A673 (cell line): ENCODE measurements around the gene SORBS2. TPM values are rescaled to one million over a fixed set of nuclear protein-coding genes. Genes with fewer than 3 reads are reported as not detected.

Experiments used
- BruUV-seq: library from RNA; stranded (reverse); fragments of 400-500 nt; replicated peaks from 2 replicates; lab custom pipeline; 2021; lab: Mats Ljungman, UMichigan
- CTCF ChIA-PET: fragments of 300-600 bp; sonication (Branson Sonifier 250); formaldehyde crosslinking; loops from one replicate; lab custom pipeline; 2022; ENCODE audit warnings: antibody characterized with exemption; lab: Charles Lee
- POLR2A ChIA-PET: fragments of 300-600 bp; sonication (Branson Sonifier 250); formaldehyde crosslinking; loops from one replicate; lab custom pipeline; 2022; ENCODE audit warnings: antibody characterized with exemption; ENCODE audit not compliant: low non-redundant PET; lab: Charles Lee
- DNase-seq: peaks from one replicate; pipeline ENCODE4 v3.0.0-alpha.2; 2015; ENCODE audit warnings: low spot score
- H3K27ac ChIP-seq: fragments of 200-600 bp; sonication (generic); 2 replicates; pipeline ENCODE4 v1.5.1; 2016; ENCODE audit warnings: mixed run types, low read depth, mild to moderate bottlenecking, mixed read lengths, antibody characterized with exemption, low read length; ENCODE audit not compliant: poor library complexity, severe bottlenecking
- H3K27me3 ChIP-seq: fragments of 200-600 bp; sonication (generic); replicated peaks from 2 replicates; pipeline ENCODE4 v1.6.1; 2017; ENCODE audit warnings: mixed run types, low read depth, mild to moderate bottlenecking, mixed read lengths, antibody characterized with exemption, low read length; ENCODE audit not compliant: insufficient read depth, poor library complexity
- H3K36me3 ChIP-seq: fragments of 200-600 bp; sonication (generic); 2 replicates; pipeline ENCODE4 v1.6.1; 2016; ENCODE audit warnings: mixed run types, mild to moderate bottlenecking, mixed read lengths, antibody characterized with exemption, low read length; ENCODE audit not compliant: insufficient read depth, poor library complexity, severe bottlenecking
- H3K4me1 ChIP-seq: fragments of 200-600 bp; sonication (generic); 2 replicates; pipeline ENCODE4 v1.6.1; 2017; ENCODE audit warnings: mixed run types, mild to moderate bottlenecking, mixed read lengths, antibody characterized with exemption, low read length; ENCODE audit not compliant: insufficient read depth, poor library complexity, severe bottlenecking
- H3K4me3 ChIP-seq: fragments of 200-600 bp; sonication (generic); 2 replicates; pipeline ENCODE4 v1.5.1; 2016; ENCODE audit warnings: low read depth, mixed run types, mild to moderate bottlenecking, mixed read lengths, low read length; ENCODE audit not compliant: poor library complexity, severe bottlenecking
- H3K9me3 ChIP-seq: fragments of 200-600 bp; sonication (generic); 2 replicates; pipeline ENCODE4 v1.6.1; 2016; ENCODE audit warnings: mixed run types, low read depth, mild to moderate bottlenecking, mixed read lengths, antibody characterized with exemption, low read length; ENCODE audit not compliant: poor library complexity, severe bottlenecking
- EZH2 ChIP-seq: fragments of 200-600 bp; sonication (generic); IDR thresholded peaks from 2 replicates; pipeline ENCODE4 v1.6.1; 2017; ENCODE audit warnings: borderline replicate concordance, low read depth, mild to moderate bottlenecking, mixed read lengths, antibody characterized with exemption, low read length; ENCODE audit not compliant: poor library complexity, severe bottlenecking
- intact Hi-C: fragments of 100-400 bp; cut with micrococcal nuclease; formaldehyde crosslinking; loops from one replicate; pipeline ENCODE4 v1.10.0; 2022; ENCODE audit not compliant: unreplicated experiment
- total RNA-seq: library from RNA; stranded (reverse); gene quantifications from 2 replicates; pipeline ENCODE4 v1.2.3, GENCODE V29; 2021
- TF ChIP-seq, protein P1 (sequence below): fragments of 300-800, 200-600 bp; sonication (generic); conservative IDR thresholded peaks from 2 replicates; pipeline ENCODE4 v1.5.1; 2017; ENCODE audit warnings: low read depth, mild to moderate bottlenecking, antibody characterized with exemption, low read length, moderate library complexity, mixed read lengths

Gene SORBS2
- total RNA-seq, 1 experiment from 2014 or later: not detected

DNA sequence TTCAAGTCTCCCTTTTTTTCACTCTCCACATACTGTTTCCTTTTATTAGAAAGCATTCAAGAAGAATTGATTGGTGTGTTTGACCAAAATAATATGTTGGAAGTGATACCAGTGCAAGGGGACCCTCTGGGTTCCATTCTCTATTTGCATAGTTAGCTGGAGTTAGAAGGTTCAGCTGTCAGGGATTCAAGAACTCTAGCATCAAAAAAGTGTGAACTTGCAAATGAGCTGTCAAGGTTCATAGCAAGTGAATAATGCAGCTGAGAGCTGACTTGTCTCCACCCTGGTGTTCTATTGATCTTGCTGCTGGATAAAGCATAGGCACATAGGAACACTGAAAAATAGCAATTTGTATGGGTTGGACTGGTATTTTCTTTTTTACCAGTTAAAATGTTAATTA, 73.2 kb downstream of the SORBS2 start:
- H3K4me3 ChIP-seq: no peak overlapping the region
- BruUV-seq: no TSS peak
- no peak for TF ChIP-seq EZH2
- TF ChIP-seq, protein P1, sequence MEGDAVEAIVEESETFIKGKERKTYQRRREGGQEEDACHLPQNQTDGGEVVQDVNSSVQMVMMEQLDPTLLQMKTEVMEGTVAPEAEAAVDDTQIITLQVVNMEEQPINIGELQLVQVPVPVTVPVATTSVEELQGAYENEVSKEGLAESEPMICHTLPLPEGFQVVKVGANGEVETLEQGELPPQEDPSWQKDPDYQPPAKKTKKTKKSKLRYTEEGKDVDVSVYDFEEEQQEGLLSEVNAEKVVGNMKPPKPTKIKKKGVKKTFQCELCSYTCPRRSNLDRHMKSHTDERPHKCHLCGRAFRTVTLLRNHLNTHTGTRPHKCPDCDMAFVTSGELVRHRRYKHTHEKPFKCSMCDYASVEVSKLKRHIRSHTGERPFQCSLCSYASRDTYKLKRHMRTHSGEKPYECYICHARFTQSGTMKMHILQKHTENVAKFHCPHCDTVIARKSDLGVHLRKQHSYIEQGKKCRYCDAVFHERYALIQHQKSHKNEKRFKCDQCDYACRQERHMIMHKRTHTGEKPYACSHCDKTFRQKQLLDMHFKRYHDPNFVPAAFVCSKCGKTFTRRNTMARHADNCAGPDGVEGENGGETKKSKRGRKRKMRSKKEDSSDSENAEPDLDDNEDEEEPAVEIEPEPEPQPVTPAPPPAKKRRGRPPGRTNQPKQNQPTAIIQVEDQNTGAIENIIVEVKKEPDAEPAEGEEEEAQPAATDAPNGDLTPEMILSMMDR: no peak
- no peaks in the 10 kb centered on the region for H3K36me3 ChIP-seq
- H3K9me3 ChIP-seq: no peaks in the 10 kb centered on the region
- no peak overlapping the region for H3K27ac ChIP-seq
- H3K27me3 ChIP-seq: no peaks in the 10 kb centered on the region
- no peaks in the 10 kb centered on the region for H3K4me1 ChIP-seq
- intact Hi-C loops: no loop called here
- ChIA-PET CTCF (no interaction called here), POLR2A (no interaction called here)
- DNase-seq: no peak

DNA sequence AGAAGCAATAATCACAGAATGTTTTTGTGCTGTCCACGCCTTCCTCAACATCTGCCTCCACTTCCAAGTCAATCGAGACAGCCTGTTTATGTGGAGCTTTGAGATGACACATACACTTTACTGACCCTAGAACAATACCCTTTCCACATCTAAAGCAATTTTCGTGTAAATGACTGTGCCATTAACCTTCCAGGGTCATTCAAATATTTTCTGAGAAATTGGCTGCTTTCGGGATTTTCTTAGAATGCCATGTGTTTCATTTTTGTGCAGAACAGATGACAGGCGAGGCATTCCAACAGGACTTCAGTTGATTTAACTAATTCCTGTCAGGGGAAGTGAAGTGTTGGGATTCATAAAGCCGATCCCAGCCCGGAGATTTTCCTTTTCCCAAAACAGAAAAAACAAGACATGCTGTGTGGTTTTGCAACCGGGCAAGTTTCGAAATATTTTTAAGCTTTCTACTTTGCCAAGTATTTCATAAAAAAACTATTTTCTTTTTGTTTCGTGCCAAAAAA, 73.9 kb downstream of the SORBS2 start:
- Histone ChIP-seq H3K4me3 (no peak overlapping the region), H3K9me3 (no peaks in the 10 kb centered on the region), H3K4me1 (no peaks in the 10 kb centered on the region), H3K36me3 (no peaks in the 10 kb centered on the region), H3K27me3 (no peaks in the 10 kb centered on the region), H3K27ac (no peak overlapping the region)
- ChIA-PET CTCF (no interaction called here), POLR2A (no interaction called here)
- intact Hi-C loops: no loop called here
- no peak for TF ChIP-seq EZH2
- TF ChIP-seq, protein P1: no peak
- DNase-seq: no peak
- BruUV-seq: no TSS peak

DNA sequence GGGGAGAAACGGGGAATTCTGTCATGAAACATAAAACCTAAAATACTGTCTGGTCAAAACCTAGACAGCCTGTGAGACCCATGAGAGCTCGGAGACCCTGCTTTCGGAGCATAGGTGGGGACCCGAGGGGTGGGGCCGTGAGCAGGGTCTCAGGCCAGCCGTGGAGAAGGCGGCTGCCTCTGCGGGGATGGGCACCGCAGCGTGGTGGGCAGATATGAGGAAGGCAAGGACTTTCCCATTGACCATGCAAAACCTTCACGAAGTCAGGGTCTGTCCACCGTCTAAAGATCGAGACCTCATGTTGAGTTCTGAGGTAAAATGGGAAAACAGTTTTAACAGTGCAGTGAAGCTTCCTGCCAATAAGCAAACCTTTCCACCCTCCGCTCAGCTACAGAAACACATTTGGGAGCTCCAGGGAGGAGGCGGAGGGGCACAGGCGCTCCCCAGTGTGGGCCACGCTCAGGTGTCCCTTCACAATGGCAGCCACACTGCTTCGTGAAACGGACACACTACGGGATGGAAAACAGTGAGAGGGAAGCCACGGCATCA, 74.4 kb downstream of the SORBS2 start:
- Histone ChIP-seq H3K27ac (no peak overlapping the region), H3K4me3 (no peak overlapping the region), H3K9me3 (no peaks in the 10 kb centered on the region), H3K36me3 (no peaks in the 10 kb centered on the region), H3K27me3 (no peaks in the 10 kb centered on the region), H3K4me1 (no peaks in the 10 kb centered on the region)
- intact Hi-C loops: no loop called here
- no TSS peak for BruUV-seq
- CTCF ChIA-PET: no interaction called here
- no peak for TF ChIP-seq EZH2
- TF ChIP-seq, protein P1: no peak
- no peak for DNase-seq
- POLR2A ChIA-PET: no interaction called here
